ENCODE data around the gene CCDC12. TPM values are rescaled to one million over a fixed set of nuclear protein-coding genes. Genes with fewer than 3 reads are reported as not detected.
A peak's percentile ranks its signal among the peaks of the same experiment; 100 is the strongest.

Gene CCDC12
- total RNA-seq, 6 experiments from 2014 or later, result 14.6 to 24.2 (median 17.0) TPM

GRCh38 chr3:46955157-46955556, 21.4 kb downstream of the CCDC12 start:
- peaks cover 0 to 50% (median 6%) of the 10 kb centered on the region in 4 donors for H3K4me1 ChIP-seq
- ATAC-seq, result no peak
- WGBS (ENCODE audit: insufficient coverage, low coverage, low lambda C conversion rate, missing lambda C conversion rate), result 80% methylated on average over 5 of the region's 5 CpGs

GRCh38 chr3:46954178-46954577, 22.4 kb downstream of the CCDC12 start:
- ATAC-seq, result no peak
- 67% methylated on average over 1 of the region's 3 CpGs for WGBS (ENCODE audit: insufficient coverage, low coverage, low lambda C conversion rate, missing lambda C conversion rate)
- no peaks in the 10 kb centered on the region for H3K27me3 ChIP-seq
- peaks cover 0 to 50% (median 7%) of the 10 kb centered on the region in 4 donors for H3K4me1 ChIP-seq
- no peak overlapping the region for H3K4me3 ChIP-seq
- H3K36me3 ChIP-seq, result no peaks in the 10 kb centered on the region
- intact Hi-C loops (cut with DNase I), result no loop called here
- no peak for DNase-seq
- TF ChIP-seq CTCF (IDR thresholded peaks at IDR 0.05) (no peak), POLR2A (IDR thresholded peaks at IDR 0.05) (no peak)
- H3K27ac ChIP-seq, result peak overlapping the region in 1 of 3 donors; percentile 29
- H3K9me3 ChIP-seq, result no peaks in the 10 kb centered on the region

More at GRCh38 chr3:46955157-46955556, 21.4 kb downstream of the CCDC12 start:
- no peaks in the 10 kb centered on the region for H3K27me3 ChIP-seq
- intact Hi-C loops (cut with DNase I), result no loop called here
- no peak for DNase-seq
- H3K9me3 ChIP-seq, result no peaks in the 10 kb centered on the region
- no peak overlapping the region for H3K27ac ChIP-seq
- TF ChIP-seq CTCF (IDR thresholded peaks at IDR 0.05) (no peak), POLR2A (IDR thresholded peaks at IDR 0.05) (no peak)
- H3K4me3 ChIP-seq, result no peak overlapping the region
- no peaks in the 10 kb centered on the region for H3K36me3 ChIP-seq

GRCh38 chr3:46953234-46954010, 23.1 kb downstream of the CCDC12 start:
- no peak for TF ChIP-seq POLR2A (IDR thresholded peaks at IDR 0.05)
- no peak for TF ChIP-seq CTCF (IDR thresholded peaks at IDR 0.05)
- Histone ChIP-seq H3K4me1 (peaks cover 0 to 51% (median 14%) of the 10 kb centered on the region in 4 donors), H3K9me3 (no peaks in the 10 kb centered on the region), H3K4me3 (no peak overlapping the region), H3K36me3 (no peaks in the 10 kb centered on the region), H3K27ac (peak overlapping the region in 1 of 3 donors; percentile 29), H3K27me3 (no peaks in the 10 kb centered on the region)
- DNase-seq, result no peak
- WGBS (ENCODE audit: insufficient coverage, low coverage, low lambda C conversion rate, missing lambda C conversion rate), result 68% methylated on average over 7 of the region's 8 CpGs
- ATAC-seq, result peak in 2 of 4 donors; percentile 6 to 7
- intact Hi-C loops (cut with DNase I), result no loop called here

GRCh38 chr3:46952813-46953212, 23.7 kb downstream of the CCDC12 start:
- 81% methylated on average over 2 of the region's 2 CpGs for WGBS (ENCODE audit: insufficient coverage, low coverage, low lambda C conversion rate, missing lambda C conversion rate)
- Histone ChIP-seq H3K36me3 (no peaks in the 10 kb centered on the region), H3K4me1 (peaks cover 0 to 52% (median 18%) of the 10 kb centered on the region in 4 donors), H3K9me3 (no peaks in the 10 kb centered on the region), H3K27me3 (no peaks in the 10 kb centered on the region), H3K4me3 (no peak overlapping the region), H3K27ac (no peak overlapping the region)
- DNase-seq (no peak), ATAC-seq (no peak)
- TF ChIP-seq CTCF (IDR thresholded peaks at IDR 0.05) (no peak), POLR2A (IDR thresholded peaks at IDR 0.05) (no peak)
- intact Hi-C loops (cut with DNase I), result no loop called here
